Measurements from ENCODE around the gene NCKAP5.

- TF ChIP-seq CTCF (IDR thresholded peaks at IDR 0.05): no peak
- no peak for TF ChIP-seq POLR2A (IDR thresholded peaks at IDR 0.05)
Measured at GRCh38 chr2:132662732-132663131, 905.5 kb downstream of the NCKAP5 start.
